Retina (tissue), 1 donor: Measurements from ENCODE around the gene WNT4.

Source experiments
- DNase-seq: peaks from one replicate; pipeline ENCODE4 v3.0.0-alpha.2; 2016

Gene WNT4

GRCh38 chr1:22128392-22128791 is 14.5 kb downstream of the WNT4 start:
- no peak for DNase-seq

GRCh38 chr1:22127731-22128130 is 15.2 kb downstream of the WNT4 start:
- no peak for DNase-seq

GRCh38 chr1:22127248-22127647 is 15.6 kb downstream of the WNT4 start:
- no peak for DNase-seq

- peak; percentile 59 for DNase-seq
Measured at GRCh38 chr1:22126531-22126930, 16.4 kb downstream of the WNT4 start.

- DNase-seq: no peak
Measured at GRCh38 chr1:22124592-22125229, 18.2 kb downstream of the WNT4 start.

GRCh38 chr1:22123901-22124404 is 18.9 kb downstream of the WNT4 start:
- no peak for DNase-seq

GRCh38 chr1:22123071-22123390 is 19.9 kb downstream of the WNT4 start:
- DNase-seq: no peak

GRCh38 chr1:22122273-22123070 is 20.4 kb downstream of the WNT4 start:
- DNase-seq: no peak

GRCh38 chr1:22121421-22121911 is 21.4 kb downstream of the WNT4 start:
- DNase-seq: peak; percentile 74

GRCh38 chr1:22120469-22120790 is 22.5 kb downstream of the WNT4 start:
- no peak for DNase-seq

- DNase-seq: no peak
Measured at GRCh38 chr1:22119626-22120468, 23.1 kb downstream of the WNT4 start.

- DNase-seq: no peak
Measured at GRCh38 chr1:22118291-22118992, 24.5 kb downstream of the WNT4 start.

GRCh38 chr1:22117851-22118250 is 25.0 kb downstream of the WNT4 start:
- no peak for DNase-seq

GRCh38 chr1:22117238-22117637 is 25.7 kb downstream of the WNT4 start:
- DNase-seq: no peak

GRCh38 chr1:22115286-22115685 is 27.6 kb downstream of the WNT4 start:
- DNase-seq: no peak

GRCh38 chr1:22114083-22115012 is 28.5 kb downstream of the WNT4 start:
- peak; percentile 68 for DNase-seq

GRCh38 chr1:22112554-22112953 is 30.3 kb downstream of the WNT4 start:
- DNase-seq: no peak

GRCh38 chr1:22111620-22112019 is 31.3 kb downstream of the WNT4 start:
- no peak for DNase-seq

- DNase-seq: no peak
Measured at GRCh38 chr1:22111115-22111514, 31.8 kb downstream of the WNT4 start.

GRCh38 chr1:22110016-22110415 is 32.9 kb downstream of the WNT4 start:
- DNase-seq: no peak

GRCh38 chr1:22108339-22109105 is 34.4 kb downstream of the WNT4 start:
- DNase-seq: no peak
